ENCODE results near the gene DNAJA1. TPM values are rescaled to one million over a fixed set of nuclear protein-coding genes. Genes with fewer than 3 reads are reported as not detected.
"Not testable (repeated sequence)": the region's sequence is repeated elsewhere in the genome, so short reads cannot be mapped to it uniquely, and the experiment has no call there.

DNAJA1 gene
- total RNA-seq, 2 donors from 2014 or later = 64.4 to 74.9 TPM

GRCh38 chr9:33076046-33077004, 51.3 kb downstream of the DNAJA1 start, which contains the start of gene SMU1:
SMU1 (minus strand) TSS chr9:33076674; CDS start chr9:33076608, 66 bp downstream.
- DNase-seq (ENCODE audit: low spot score) = peak; percentile 98
- Histone ChIP-seq H3K9me3 (no peaks in the 10 kb centered on the region), H3K4me3 (peak within 1 kb of the TSS; percentile 75 to 96), H3K27ac (peak within 1 kb of the TSS; percentile 91 to 93), H3K27me3 (no peaks in the 10 kb centered on the region), H3K36me3 (peaks cover 22% of the 10 kb centered on the region), H3K4me1 (peaks cover 0 to 15% of the 10 kb centered on the region in 2 donors)
- TF ChIP-seq CTCF (IDR thresholded peaks at IDR 0.05) = no peak

- no peak for TF ChIP-seq CTCF (IDR thresholded peaks at IDR 0.05)
- Histone ChIP-seq H3K9me3 (no peaks in the 10 kb centered on the region), H3K4me3 (no peak overlapping the region), H3K4me1 (peaks cover 0 to 18% of the 10 kb centered on the region in 2 donors), H3K27me3 (no peaks in the 10 kb centered on the region), H3K27ac (peak overlapping the region in 1 of 2 donors; percentile 17), H3K36me3 (no peaks in the 10 kb centered on the region)
- DNase-seq (ENCODE audit: low spot score) = no peak
Measured at GRCh38 chr9:33080534-33080933, 55.5 kb downstream of the DNAJA1 start.

GRCh38 chr9:33081128-33081851, 56.2 kb downstream of the DNAJA1 start:
- Histone ChIP-seq H3K4me1 (peaks cover 0 to 12% of the 10 kb centered on the region in 2 donors), H3K4me3 (no peak overlapping the region), H3K27ac (peak overlapping the region in 1 of 2 donors; percentile 17), H3K9me3 (no peaks in the 10 kb centered on the region), H3K36me3 (no peaks in the 10 kb centered on the region), H3K27me3 (no peaks in the 10 kb centered on the region)
- DNase-seq (ENCODE audit: low spot score) = no peak
- peak; percentile 47 to 82 for TF ChIP-seq CTCF (IDR thresholded peaks at IDR 0.05)

- no peak overlapping the region for H3K27ac ChIP-seq
- H3K9me3 ChIP-seq = no peaks in the 10 kb centered on the region
- no peaks in the 10 kb centered on the region for H3K36me3 ChIP-seq
- H3K4me3 ChIP-seq = no peak overlapping the region
- peaks cover 0 to 12% of the 10 kb centered on the region in 2 donors for H3K4me1 ChIP-seq
- DNase-seq (ENCODE audit: low spot score) = no peak
- TF ChIP-seq CTCF (IDR thresholded peaks at IDR 0.05) = no peak
- no peaks in the 10 kb centered on the region for H3K27me3 ChIP-seq
Measured at GRCh38 chr9:33082128-33082527, 57.1 kb downstream of the DNAJA1 start.

GRCh38 chr9:33082538-33083326, 57.7 kb downstream of the DNAJA1 start:
- Histone ChIP-seq H3K4me1 (peaks cover 0 to 12% of the 10 kb centered on the region in 2 donors), H3K4me3 (no peak overlapping the region), H3K36me3 (no peaks in the 10 kb centered on the region), H3K9me3 (no peaks in the 10 kb centered on the region), H3K27ac (no peak overlapping the region), H3K27me3 (no peaks in the 10 kb centered on the region)
- TF ChIP-seq CTCF (IDR thresholded peaks at IDR 0.05) = no peak
- DNase-seq (ENCODE audit: low spot score) = no peak

GRCh38 chr9:33085672-33086071, 60.6 kb downstream of the DNAJA1 start:
- not testable (repeated sequence) for DNase-seq (ENCODE audit: low spot score)
- peaks cover 0 to 11% of the 10 kb centered on the region in 2 donors for H3K4me1 ChIP-seq

More at GRCh38 chr9:33085672-33086071, 60.6 kb downstream of the DNAJA1 start:
- not testable (repeated sequence) for H3K36me3 ChIP-seq, H3K4me3 ChIP-seq, H3K9me3 ChIP-seq, H3K27ac ChIP-seq, H3K27me3 ChIP-seq

All from right atrium auricular region (tissue), 2 donors.